Kidney (tissue), 14 donors: Measurements from ENCODE around the gene DENND10. TPM values are rescaled to one million over a fixed set of nuclear protein-coding genes. Genes with fewer than 3 reads are reported as not detected.
"Not testable (repeated sequence)": the region's sequence is repeated elsewhere in the genome, so short reads cannot be mapped to it uniquely, and the experiment has no call there.

Experiments used
- DNase-seq, 5 donors: peaks; one replicate each; pipeline ENCODE4 v3.0.0-alpha.2; 2013 to 2020
- FAIRE-seq: peaks from 2 replicates; lab custom pipeline; 2012; peaks lifted over from hg19 to GRCh38; lab: Jason Lieb, UNC
- H3K27ac ChIP-seq, 2 donors: one replicate each; pipeline ENCODE4 v1.7.0; 2013; ENCODE audit warnings: low read depth in 2 of 2, low read length in 2 of 2, inconsistent platforms in 1 of 2
- H3K27me3 ChIP-seq: one replicate; pipeline ENCODE4 v1.7.1; 2013; ENCODE audit warnings: low read length, inconsistent platforms; ENCODE audit not compliant: control insufficient read depth, insufficient read depth
- H3K36me3 ChIP-seq, 3 donors: one replicate each; pipeline versions ENCODE4 v1.7.0 to v1.7.1; 2013; ENCODE audit warnings: low read length in 3 of 3, control low read depth in 1 of 3, inconsistent platforms in 1 of 3; ENCODE audit not compliant: insufficient read depth in 3 of 3, control insufficient read depth in 2 of 3
- H3K4me1 ChIP-seq, 3 donors: one replicate each; pipeline versions ENCODE4 v1.7.0 to v1.7.1; 2013; ENCODE audit warnings: low read length in 3 of 3, inconsistent platforms in 1 of 3, low read depth in 1 of 3; ENCODE audit not compliant: control insufficient read depth in 2 of 3, insufficient read depth in 2 of 3
- H3K4me3 ChIP-seq, 3 donors: one replicate each; pipeline versions ENCODE4 v1.7.0 to v1.8.1; 2013; ENCODE audit warnings: low read length in 3 of 3, control low read depth in 1 of 3, inconsistent platforms in 1 of 3
- H3K9ac ChIP-seq, 3 donors: one replicate each; pipeline versions ENCODE4 v1.7.0 to v1.7.1; 2013; ENCODE audit warnings: low read length in 3 of 3, control low read depth in 1 of 3, inconsistent platforms in 1 of 3
- H3K9me3 ChIP-seq, 3 donors: one replicate each; pipeline versions ENCODE4 v1.7.0 to v1.7.1; 2013; ENCODE audit warnings: low read length in 3 of 3, control low read depth in 1 of 3, inconsistent platforms in 1 of 3; ENCODE audit not compliant: control insufficient read depth in 2 of 3, insufficient read depth in 1 of 3
- CTCF ChIP-seq: IDR thresholded peaks from 3 replicates; pipeline ENCODE4 v1.5.1; 2012; ENCODE audit warnings: mild to moderate bottlenecking, moderate library complexity, borderline replicate concordance; ENCODE audit not compliant: insufficient read depth; ENCODE audit errors: extremely low read depth
- intact Hi-C: fragments of 100-400 bp; cut with DNase I; formaldehyde crosslinking; loops from one replicate; pipeline ENCODE4 v1.11.1; 2022
- polyA plus RNA-seq: library from polyadenylated mRNA; stranded (reverse); fragments of 350-450 nt; fragmentation: Illumina TruSeq; extraction: RNeasy Lipid Tissue Mini Kit (QIAGEN cat#74804); gene quantifications from one replicate; pipeline ENCODE4 v1.2.3, GENCODE V29; 2014; ENCODE audit warnings: low read depth, low replicate concordance; ENCODE audit not compliant: insufficient read depth
- total RNA-seq: library from RNA; stranded (reverse); fragmentation: NEBNext Ultra II Directional; extraction: Animal tissue kit (Norgen Biotek cat#: 25700); gene quantifications from one replicate; pipeline ENCODE4 v1.2.1, GENCODE V29; 2021
- donor health status: control.
- donor health status: control.
- donor health status: control.
- donor health status: control.
- donor health status: control.
- donor health status: DM: yes; HTN: yes; CAD: no.
- donor health status: Normal renal cell carcinoma (clear cell type).

Gene DENND10
- total and polyA plus RNA-seq, 2 donors from 2014 or later = 31.6 to 31.7 TPM

- H3K27ac ChIP-seq = no peak overlapping the region
- DNase-seq = no peak
- no peak for TF ChIP-seq CTCF
Observed at GRCh38 chr10:119105155-119105554, 1.2 kb downstream of the DENND10 start.

GRCh38 chr10:119105899-119106298 is 2.0 kb downstream of the DENND10 start:
- H3K4me3 ChIP-seq, H3K9ac ChIP-seq, intact Hi-C loops, H3K27me3 ChIP-seq, H3K9me3 ChIP-seq, H3K27ac ChIP-seq, FAIRE-seq, H3K36me3 ChIP-seq, DNase-seq, H3K4me1 ChIP-seq: not testable (repeated sequence)

More at GRCh38 chr10:119105155-119105554, 1.2 kb downstream of the DENND10 start:
- Histone ChIP-seq H3K4me3 (peak overlapping the region; percentile 48 to 75 (median 69)), H3K9me3 (no peaks in the 10 kb centered on the region), H3K36me3 (peaks cover 0 to 3% (median 0%) of the 10 kb centered on the region in 3 donors), H3K27me3 (no peaks in the 10 kb centered on the region), H3K4me1 (peaks cover 3 to 6% (median 4%) of the 10 kb centered on the region in 3 donors), H3K9ac (peak overlapping the region in 2 of 3 donors; percentile 19 to 34)
- FAIRE-seq = no peak
- intact Hi-C loops = no loop called here

- FAIRE-seq, H3K4me1 ChIP-seq, H3K9ac ChIP-seq, DNase-seq, H3K27me3 ChIP-seq, intact Hi-C loops, H3K27ac ChIP-seq, H3K9me3 ChIP-seq, H3K4me3 ChIP-seq: not testable (repeated sequence)
- H3K36me3 ChIP-seq = peaks cover 0 to 10% (median 4%) of the 10 kb centered on the region in 3 donors
Observed at GRCh38 chr10:119107106-119107505, 3.2 kb downstream of the DENND10 start.

GRCh38 chr10:119107771-119108170 is 3.9 kb downstream of the DENND10 start:
- H3K9me3 ChIP-seq, intact Hi-C loops, H3K27ac ChIP-seq, FAIRE-seq, H3K4me3 ChIP-seq, DNase-seq, H3K27me3 ChIP-seq, H3K4me1 ChIP-seq, H3K9ac ChIP-seq: not testable (repeated sequence)
- H3K36me3 ChIP-seq = peaks cover 0 to 11% (median 5%) of the 10 kb centered on the region in 3 donors

GRCh38 chr10:119112056-119112455 is 8.1 kb downstream of the DENND10 start:
- intact Hi-C loops = no loop called here
- no peak for FAIRE-seq
- Histone ChIP-seq H3K9me3 (no peaks in the 10 kb centered on the region), H3K27me3 (no peaks in the 10 kb centered on the region), H3K4me3 (no peak overlapping the region), H3K9ac (no peak overlapping the region), H3K4me1 (no peaks in the 10 kb centered on the region), H3K27ac (no peak overlapping the region), H3K36me3 (peaks cover 5 to 22% (median 9%) of the 10 kb centered on the region in 3 donors)
- TF ChIP-seq CTCF = no peak
- DNase-seq = no peak
